Gastrocnemius medialis (tissue), 4 donors: ENCODE measurements around the gene PCDHA2. TPM values are rescaled to one million over a fixed set of nuclear protein-coding genes. Genes with fewer than 3 reads are reported as not detected.
"Not testable (repeated sequence)": the region's sequence is repeated elsewhere in the genome, so short reads cannot be mapped to it uniquely, and the experiment has no call there.

Experiments used
- ATAC-seq, 2 donors: fragments of 150-250 bp; one replicate each; pipeline ENCODE4 v1.9.1; 2016
- DNase-seq, 2 donors: peaks; one replicate each; pipeline ENCODE4 v3.0.0-alpha.2; 2019
- H3K27ac ChIP-seq, 4 donors: fragments of 200-600 bp; sonication (generic); 1 replicate in 1 of 4; 2 replicates in 3 of 4; pipeline ENCODE4 v1.5.1; 2016 to 2018; ENCODE audit warnings: mild to moderate bottlenecking in 2 of 4, moderate library complexity in 1 of 4
- H3K27me3 ChIP-seq, 3 donors: fragments of 200-600 bp; sonication (generic) in 2 of 3; 1 replicate in 1 of 3; 2 replicates in 2 of 3; pipeline versions ENCODE4 v1.5.1 to v1.6.0; 2016 to 2019; ENCODE audit warnings: mild to moderate bottlenecking in 1 of 3, moderate library complexity in 1 of 3
- H3K36me3 ChIP-seq, 2 donors: fragments of 200-600 bp; sonication (generic) in 1 of 2; one replicate each; pipeline ENCODE4 v1.5.1; 2017 to 2018
- H3K4me1 ChIP-seq, 2 donors: fragments of 200-600 bp; sonication (generic) in 1 of 2; one replicate each; pipeline ENCODE4 v1.5.1; 2016 to 2017; ENCODE audit warnings: mild to moderate bottlenecking in 2 of 2
- H3K4me3 ChIP-seq, 4 donors: fragments of 200-600 bp; sonication (generic) in 3 of 4; 1 replicate in 1 of 4; 2 replicates in 3 of 4; pipeline ENCODE4 v1.5.1; 2016 to 2019; ENCODE audit warnings: mild to moderate bottlenecking in 2 of 4
- H3K9me3 ChIP-seq, 3 donors: fragments of 200-600 bp; sonication (generic) in 2 of 3; 1 replicate in 1 of 3; 2 replicates in 2 of 3; pipeline ENCODE4 v1.5.1; 2016 to 2019
- CTCF ChIP-seq, 5 experiments: fragments of 450-650 bp in 3 of 5; fragments of 200-600 bp in 2 of 5; sonication (generic) in 2 of 5; IDR thresholded peaks in 4 of 5; conservative IDR thresholded peaks in 1 of 5; 1 replicate in 4 of 5; 2 replicates in 1 of 5; pipeline ENCODE4 v1.5.1; 2016 to 2019; ENCODE audit warnings: antibody characterized with exemption in 5 of 5, mild to moderate bottlenecking in 3 of 5, moderate library complexity in 3 of 5
- POLR2A ChIP-seq, 2 donors: fragments of 450-650 bp; IDR thresholded peaks; one replicate each; pipeline ENCODE4 v1.6.1; 2017; ENCODE audit warnings: antibody characterized with exemption in 2 of 2, mild to moderate bottlenecking in 2 of 2, moderate library complexity in 2 of 2
- in situ Hi-C, 4 donors: fragments of 200-750 bp; cut with MboI; loops; one replicate each; pipeline versions ENCODE4 v1.15.0 to v1.8.0; 2017; ENCODE audit warnings: low sequenced_read_pairs in 4 of 4
- intact Hi-C: fragments of 100-400 bp; cut with DNase I; formaldehyde crosslinking; loops from one replicate; pipeline ENCODE4 v1.15.1; 2023; ENCODE audit warnings: low total_unique reads
- total RNA-seq, 4 donors: library from RNA; depleted of rRNA; stranded (reverse); fragments of >200 nt; gene quantifications; one replicate each; pipeline versions ENCODE4 v1.1.0 to v1.2.3, GENCODE V29; 2016

The PCDHA2 gene
- total RNA-seq, 4 donors from 2014 or later: 0.12 TPM; not detected in 3

GRCh38 chr5:140822281-140822629, 27.6 kb downstream of the PCDHA2 start:
- Histone ChIP-seq H3K36me3 (no peaks in the 10 kb centered on the region), H3K4me1 (no peaks in the 10 kb centered on the region), H3K27me3 (peaks cover 0 to 17% (median 14%) of the 10 kb centered on the region in 3 donors), H3K27ac (no peak overlapping the region), H3K9me3 (no peaks in the 10 kb centered on the region), H3K4me3 (no peak overlapping the region)
- no peak for DNase-seq
- TF ChIP-seq CTCF (IDR thresholded peaks at IDR 0.05 in 4 of 5, conservative IDR thresholded peaks at IDR 0.05 in 1 of 5) (no peak), POLR2A (IDR thresholded peaks at IDR 0.05) (no peak)
- intact Hi-C loops: no loop called here
- in situ Hi-C loops: no loop called here
- no peak for ATAC-seq

GRCh38 chr5:140822969-140823368, 28.3 kb downstream of the PCDHA2 start:
- DNase-seq: not testable (repeated sequence)
- peaks cover 0 to 23% (median 14%) of the 10 kb centered on the region in 3 donors for H3K27me3 ChIP-seq

GRCh38 chr5:140823475-140823874, 28.8 kb downstream of the PCDHA2 start:
- in situ Hi-C loops (no loop called here), intact Hi-C loops (no loop called here)
- no peak for ATAC-seq
- Histone ChIP-seq H3K4me1 (no peaks in the 10 kb centered on the region), H3K27ac (no peak overlapping the region), H3K27me3 (peaks cover 0 to 24% (median 14%) of the 10 kb centered on the region in 3 donors), H3K4me3 (no peak overlapping the region), H3K36me3 (no peaks in the 10 kb centered on the region), H3K9me3 (peaks cover 0 to 4% (median 0%) of the 10 kb centered on the region in 3 donors)
- no peak for DNase-seq
- TF ChIP-seq POLR2A (IDR thresholded peaks at IDR 0.05): no peak
- no peak for TF ChIP-seq CTCF (IDR thresholded peaks at IDR 0.05 in 4 of 5, conservative IDR thresholded peaks at IDR 0.05 in 1 of 5)

More at GRCh38 chr5:140822969-140823368, 28.3 kb downstream of the PCDHA2 start:
- in situ Hi-C loops, H3K4me1 ChIP-seq, ATAC-seq, H3K36me3 ChIP-seq, H3K4me3 ChIP-seq, H3K27ac ChIP-seq, intact Hi-C loops, H3K9me3 ChIP-seq: not testable (repeated sequence)

- Histone ChIP-seq H3K27ac (no peak within 1 kb of the TSS), H3K36me3 (no peaks in the 10 kb centered on the region), H3K27me3 (peaks cover 0 to 21% (median 15%) of the 10 kb centered on the region in 3 donors), H3K4me1 (no peaks in the 10 kb centered on the region), H3K4me3 (no peak within 1 kb of the TSS), H3K9me3 (peaks cover 0 to 4% (median 0%) of the 10 kb centered on the region in 3 donors)
- ATAC-seq (no peak), DNase-seq (no peak)
- intact Hi-C loops: no loop called here
- TF ChIP-seq CTCF (IDR thresholded peaks at IDR 0.05 in 4 of 5, conservative IDR thresholded peaks at IDR 0.05 in 1 of 5) (no peak), POLR2A (IDR thresholded peaks at IDR 0.05) (no peak)
- in situ Hi-C loops: no loop called here
Measured at GRCh38 chr5:140827704-140828361, 33.2 kb downstream of the PCDHA2 start, which contains the start of gene PCDHA6. Gene PCDHA6, plus strand, starts transcription at chr5:140827960. Its CDS starts 132 bp downstream, at chr5:140828092.

GRCh38 chr5:140828362-140828737, 33.7 kb downstream of the PCDHA2 start:
- intact Hi-C loops (no loop called here), in situ Hi-C loops (no loop called here)
- DNase-seq (no peak), ATAC-seq (no peak)
- Histone ChIP-seq H3K4me1 (no peaks in the 10 kb centered on the region), H3K9me3 (peaks cover 0 to 4% (median 0%) of the 10 kb centered on the region in 3 donors), H3K36me3 (no peaks in the 10 kb centered on the region), H3K4me3 (no peak overlapping the region), H3K27me3 (peaks cover 0 to 21% (median 15%) of the 10 kb centered on the region in 3 donors), H3K27ac (no peak overlapping the region)
- TF ChIP-seq CTCF (IDR thresholded peaks at IDR 0.05 in 4 of 5, conservative IDR thresholded peaks at IDR 0.05 in 1 of 5) (no peak), POLR2A (IDR thresholded peaks at IDR 0.05) (no peak)

- H3K27ac ChIP-seq, intact Hi-C loops, DNase-seq, ATAC-seq, H3K36me3 ChIP-seq, H3K4me3 ChIP-seq, in situ Hi-C loops, H3K4me1 ChIP-seq, H3K9me3 ChIP-seq: not testable (repeated sequence)
- H3K27me3 ChIP-seq: peaks cover 0 to 21% (median 15%) of the 10 kb centered on the region in 3 donors
Measured at GRCh38 chr5:140829511-140830501, 35.2 kb downstream of the PCDHA2 start.
